Measurements from ENCODE around the gene MLANA.
A peak's percentile ranks its signal among the peaks of the same experiment; 100 is the strongest.
"Not testable (repeated sequence)": the region's sequence is repeated elsewhere in the genome, so short reads cannot be mapped to it uniquely, and the experiment has no call there.

MLANA gene

GRCh38 chr9:5870691-5871090 lies 20.0 kb upstream of the MLANA start:
- DNase-seq = peak; percentile 14

- no peak for DNase-seq
Measured at GRCh38 chr9:5871785-5872184, 18.9 kb upstream of the MLANA start.

DNA sequence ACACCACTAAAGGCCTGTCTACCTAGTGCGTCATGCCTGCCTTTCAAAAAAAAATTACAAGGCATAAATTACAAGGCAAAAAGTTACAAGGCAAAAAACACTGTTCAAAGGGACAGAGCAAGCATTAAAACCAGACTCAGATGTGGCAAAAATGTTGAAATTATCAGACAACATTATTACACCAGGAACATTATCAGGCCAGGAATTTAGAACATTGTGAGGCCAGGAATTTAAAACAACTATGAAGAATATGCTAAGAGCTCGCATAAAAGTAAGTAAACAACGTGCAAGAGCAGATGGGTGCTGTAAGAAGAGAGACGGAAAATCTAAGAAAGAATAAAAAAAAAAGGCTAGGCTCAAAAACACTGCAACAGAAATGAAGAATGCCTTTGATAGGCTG lies 18.2 kb upstream of the MLANA start:
- no peak for DNase-seq

DNA sequence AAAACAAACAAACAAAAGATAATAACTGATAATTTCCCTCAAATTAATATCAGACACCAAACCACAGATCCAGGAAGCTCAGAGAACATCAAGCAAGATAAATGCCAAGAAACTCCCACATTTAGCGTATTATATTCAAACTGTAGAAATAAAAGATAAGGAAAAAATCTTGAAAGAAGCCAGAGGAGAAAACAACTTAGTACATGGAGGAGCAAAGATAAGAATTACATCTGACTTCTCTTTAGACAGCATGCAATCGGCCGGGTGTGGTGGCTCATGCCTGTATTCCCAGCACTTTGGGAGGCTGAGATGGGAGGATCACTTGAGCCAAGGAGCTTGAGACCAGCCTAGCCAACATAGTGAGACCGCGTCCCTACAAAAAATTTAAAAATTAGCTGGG lies 17.2 kb upstream of the MLANA start:
- no peak for DNase-seq

DNA sequence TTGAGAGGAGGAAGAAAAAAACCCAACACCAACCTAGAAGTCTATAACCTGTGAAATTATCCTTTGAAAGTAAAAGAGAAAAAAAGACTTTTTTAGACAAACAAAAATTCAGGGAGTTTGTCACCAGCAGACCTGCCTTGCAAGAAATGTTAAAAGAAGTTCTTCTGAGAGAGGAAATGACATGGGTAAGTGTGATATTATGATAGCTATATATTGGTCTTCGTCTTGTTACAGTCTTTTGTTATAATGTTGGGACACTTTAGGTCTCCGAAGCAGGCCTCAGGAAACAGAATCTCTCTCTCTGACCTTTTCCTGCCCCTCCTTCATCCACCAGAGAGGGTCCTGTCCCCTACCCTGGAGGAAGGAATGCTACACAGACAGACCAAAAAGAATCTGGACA lies 16.6 kb upstream of the MLANA start:
- DNase-seq = no peak

DNA sequence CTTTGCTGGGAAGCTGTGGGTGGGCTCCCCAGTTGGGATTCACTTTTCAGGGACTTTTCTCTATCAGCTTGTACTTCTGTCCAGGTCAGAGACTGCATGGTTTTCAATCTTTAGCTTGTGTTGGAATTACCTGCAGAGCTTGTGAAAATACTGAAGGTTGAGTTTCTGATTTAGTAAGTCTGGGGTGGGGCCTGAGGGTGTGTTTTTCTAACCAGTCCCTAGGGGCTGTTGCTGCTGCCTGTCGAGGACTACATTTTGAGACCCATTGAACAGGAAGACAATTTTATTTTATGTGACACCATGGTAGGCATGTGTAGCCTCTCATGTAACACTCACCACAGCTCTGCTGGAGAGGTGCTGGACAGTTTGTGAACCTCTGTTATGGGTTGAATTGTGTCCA lies 14.7 kb upstream of the MLANA start:
- no peak for DNase-seq

GRCh38 chr9:5876711-5877110 lies 14.0 kb upstream of the MLANA start:
- DNase-seq = no peak

DNA sequence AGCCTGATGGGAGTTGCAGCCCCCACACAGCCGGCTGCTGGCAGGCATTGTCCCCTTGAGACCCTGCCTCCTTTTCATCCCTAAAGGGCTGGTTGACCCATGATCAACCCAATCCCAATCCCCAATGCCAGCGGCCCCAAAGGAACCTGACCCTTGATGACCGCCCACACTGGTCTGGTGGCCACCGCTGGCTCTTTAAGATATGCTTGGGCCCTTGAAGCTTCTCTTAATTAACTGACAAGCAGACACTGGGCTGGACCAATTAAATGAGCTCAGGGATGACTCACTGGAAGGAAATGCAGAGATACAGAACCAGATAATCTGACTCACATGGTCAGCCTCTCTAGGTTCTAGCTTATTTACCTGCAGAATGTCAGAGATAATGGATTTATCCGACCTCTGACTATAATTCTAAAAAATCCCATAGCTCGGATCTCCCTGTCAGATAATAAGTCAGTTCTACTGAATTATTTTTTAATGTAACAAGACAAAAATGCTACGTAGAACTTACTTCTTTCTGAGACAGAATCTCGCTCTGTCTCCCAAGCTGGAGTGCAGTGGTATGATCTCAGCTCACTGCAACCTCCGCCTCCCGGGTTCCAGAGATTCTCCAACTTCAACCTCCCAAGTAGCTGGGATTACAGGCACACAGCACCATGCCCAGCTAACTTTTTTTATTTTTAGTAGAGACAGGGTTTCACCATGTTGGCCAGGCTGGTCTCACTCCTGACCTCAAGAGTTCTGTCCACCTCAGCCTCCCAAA lies 11.1 kb upstream of the MLANA start:
- no peak for DNase-seq

GRCh38 chr9:5882244-5883012 lies 8.3 kb upstream of the MLANA start:
- DNase-seq = not testable (repeated sequence)

- DNase-seq = no peak
Measured at GRCh38 chr9:5884191-5884590, 6.5 kb upstream of the MLANA start.

- peak; percentile 15 for DNase-seq
Measured at GRCh38 chr9:5886114-5886939, 4.4 kb upstream of the MLANA start.

DNA sequence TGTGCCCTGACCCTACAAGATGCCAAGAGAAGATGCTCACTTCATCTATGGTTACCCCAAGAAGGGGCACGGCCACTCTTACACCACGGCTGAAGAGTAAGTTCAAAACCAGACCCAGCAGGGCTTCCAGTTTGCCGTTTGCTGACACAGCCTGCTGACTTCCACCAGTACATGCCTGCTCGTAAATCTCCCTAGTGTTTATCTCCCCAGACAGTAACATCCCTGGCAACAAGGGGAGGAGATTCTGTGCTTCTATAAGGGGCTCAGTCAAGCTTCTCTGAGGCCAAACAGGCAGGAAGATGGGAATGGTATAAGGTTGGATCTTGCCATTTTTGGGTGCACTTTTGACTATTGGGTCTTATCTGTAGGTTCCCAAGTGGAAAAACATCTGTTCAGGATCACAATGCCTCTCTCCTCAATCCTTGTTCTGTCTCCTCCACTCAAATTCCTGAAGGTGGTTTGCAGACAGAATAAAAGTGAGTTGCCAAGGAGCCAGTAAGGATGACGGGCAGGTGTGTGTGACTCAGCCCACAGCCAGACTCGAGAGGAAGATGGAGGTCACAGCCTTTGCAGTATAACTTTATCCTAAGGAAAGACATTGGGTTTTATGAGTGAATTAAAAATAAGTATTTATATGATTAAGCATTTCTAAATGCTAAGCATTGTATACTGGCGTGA lies 1.9 kb downstream of the MLANA start:
- no peak for DNase-seq

DNA sequence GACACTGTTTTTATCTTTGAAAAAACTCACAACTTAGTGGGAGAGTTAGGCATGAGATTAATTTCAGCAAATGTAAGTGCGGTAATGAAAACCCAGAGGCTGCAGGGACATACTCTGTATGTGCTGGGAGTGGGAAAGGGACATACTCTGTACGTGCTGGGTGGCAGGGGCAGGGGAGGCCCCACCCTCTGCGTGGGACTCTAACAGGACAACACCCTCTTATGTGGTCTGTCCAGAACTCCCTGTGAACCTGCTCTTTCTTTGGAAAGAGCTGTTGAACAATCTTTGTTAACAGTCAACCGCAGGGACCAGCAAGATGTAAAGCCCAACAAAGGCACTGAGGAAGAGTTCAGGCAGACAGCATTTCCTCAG lies 2.4 kb downstream of the MLANA start:
- DNase-seq = no peak

DNA sequence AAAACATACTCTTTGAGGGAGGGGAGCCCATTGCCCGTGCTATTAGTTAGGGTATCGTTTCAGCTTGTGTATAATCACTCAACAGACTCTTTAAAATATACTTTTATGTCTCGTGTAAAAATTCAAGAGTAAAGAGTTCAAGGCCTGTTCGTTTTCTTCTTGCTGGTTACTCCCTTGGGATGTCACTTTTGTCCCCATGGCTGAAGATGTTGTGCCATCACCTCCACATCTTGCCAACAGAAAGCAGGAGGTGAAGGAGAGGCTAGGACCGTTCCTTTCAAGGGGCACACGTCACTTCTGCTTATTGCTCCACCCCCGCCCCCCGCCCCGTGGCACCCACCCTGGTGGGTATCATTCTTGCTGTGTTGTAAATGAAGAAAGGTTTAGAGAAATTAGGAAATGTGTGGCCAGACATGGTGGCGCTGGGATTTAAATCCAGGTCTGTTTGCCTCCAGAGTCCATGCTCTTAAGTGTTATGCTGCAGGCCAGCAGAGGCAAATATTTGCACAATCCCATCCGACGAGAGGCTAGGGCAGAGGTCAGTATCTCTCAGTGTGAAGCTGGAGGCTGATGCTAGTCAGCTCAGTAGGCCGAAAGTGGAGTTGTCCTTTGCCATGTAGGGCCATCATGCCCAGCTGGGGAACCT lies 3.0 kb downstream of the MLANA start:
- DNase-seq = no peak

- DNase-seq = no peak
Measured at GRCh38 chr9:5894237-5894959, 3.7 kb downstream of the MLANA start.

- DNase-seq = no peak
Measured at GRCh38 chr9:5895782-5896181, 5.1 kb downstream of the MLANA start.

DNA sequence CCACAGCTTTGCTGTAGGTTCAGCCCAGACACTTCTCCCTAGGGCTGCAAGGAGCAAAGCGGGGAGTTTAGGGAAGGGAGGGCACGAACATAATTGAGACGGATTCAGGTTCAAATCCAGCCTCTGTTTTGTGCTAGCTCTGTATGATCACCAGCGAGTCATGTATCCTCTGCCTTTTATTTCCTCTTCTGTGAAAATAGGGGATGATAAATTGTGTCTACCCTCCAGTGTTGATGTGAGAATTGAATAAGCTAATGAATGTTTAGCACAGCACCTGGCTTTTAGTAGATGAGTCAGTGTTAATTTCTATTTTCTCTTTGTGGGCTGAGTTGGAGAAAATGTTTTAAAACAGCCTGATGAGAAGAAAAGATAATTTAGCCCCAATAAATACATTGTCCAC lies 6.2 kb downstream of the MLANA start:
- no peak for DNase-seq

DNA sequence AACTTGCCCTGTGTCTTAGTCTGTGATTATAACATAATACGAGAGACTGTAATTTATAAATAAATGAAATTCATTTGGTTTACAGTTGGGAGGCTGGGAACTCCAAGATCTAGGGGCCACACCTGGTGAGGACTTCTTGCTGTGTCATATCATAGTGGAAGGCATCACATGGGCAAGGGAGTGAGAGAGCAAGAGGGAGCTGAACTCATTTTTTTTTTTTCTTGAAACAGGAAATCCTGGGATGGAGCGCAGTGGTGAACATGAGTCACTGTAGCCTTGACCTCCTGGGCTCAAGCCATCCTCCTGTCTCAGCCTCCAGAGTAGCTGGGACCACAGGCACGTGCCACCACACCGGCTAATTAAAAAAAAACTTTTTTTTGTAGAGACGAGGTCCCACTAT lies 7.2 kb downstream of the MLANA start:
- DNase-seq = no peak

DNA sequence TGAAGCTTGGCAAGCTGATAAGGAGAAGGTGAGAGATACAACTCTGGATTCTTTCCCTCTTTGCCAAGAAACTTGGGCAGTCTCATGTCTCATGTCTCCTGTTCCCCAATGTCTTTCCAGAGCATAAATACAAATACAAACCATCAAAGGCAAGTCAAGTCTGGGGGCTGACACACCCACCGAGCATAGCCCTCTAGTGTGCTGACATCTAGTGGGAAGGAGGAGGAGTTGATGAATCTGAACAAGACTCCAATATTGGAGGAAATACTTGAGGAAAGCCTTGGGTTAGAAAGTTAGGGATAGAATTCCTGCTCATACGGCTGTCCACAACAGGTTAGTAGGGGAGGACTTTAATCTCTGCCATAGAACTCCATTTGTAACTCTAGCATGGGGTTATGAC lies 8.6 kb downstream of the MLANA start:
- DNase-seq = no peak

- DNase-seq = no peak
Measured at GRCh38 chr9:5900622-5901021, 9.9 kb downstream of the MLANA start.

- DNase-seq = no peak
Measured at GRCh38 chr9:5902377-5902776, 11.7 kb downstream of the MLANA start.

DNA sequence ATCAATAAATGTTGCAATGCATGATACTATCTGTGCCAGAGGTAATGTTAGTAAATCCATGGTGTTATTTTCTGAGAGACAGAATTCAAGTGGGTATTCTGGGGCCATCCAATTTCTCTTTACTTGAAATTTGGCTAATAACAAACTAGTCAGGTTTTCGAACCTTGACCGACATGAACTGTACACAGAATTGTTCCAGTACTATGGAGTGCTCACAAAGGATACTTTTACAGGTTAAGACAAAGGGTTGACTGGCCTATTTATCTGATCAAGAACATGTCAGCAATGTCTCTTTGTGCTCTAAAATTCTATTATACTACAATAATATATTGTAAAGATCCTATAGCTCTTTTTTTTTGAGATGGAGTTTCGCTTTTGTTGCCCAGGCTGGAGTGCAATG lies 18.2 kb downstream of the MLANA start:
- no peak for DNase-seq
